Stomach (tissue), 4 donors: ENCODE results near the gene PDX1.

Source experiments
- POLR2AphosphoS5 ChIP-seq, 3 donors: sonication (generic); formaldehyde crosslinking; IDR thresholded peaks; one replicate each; pipeline ENCODE4 v1.6.1; 2016; ENCODE audit warnings: antibody characterized with exemption in 3 of 3
- TF ChIP-seq, protein P1 (sequence below), 7 experiments: fragments of 450-650 bp in 4 of 7; fragments of 200-600 bp in 3 of 7; sonication (generic) in 3 of 7; IDR thresholded peaks; one replicate each; pipeline ENCODE4 v1.5.1; 2016 to 2019; ENCODE audit warnings: antibody characterized with exemption in 7 of 7, control low read depth in 2 of 7, mild to moderate bottlenecking in 1 of 7

DNA sequence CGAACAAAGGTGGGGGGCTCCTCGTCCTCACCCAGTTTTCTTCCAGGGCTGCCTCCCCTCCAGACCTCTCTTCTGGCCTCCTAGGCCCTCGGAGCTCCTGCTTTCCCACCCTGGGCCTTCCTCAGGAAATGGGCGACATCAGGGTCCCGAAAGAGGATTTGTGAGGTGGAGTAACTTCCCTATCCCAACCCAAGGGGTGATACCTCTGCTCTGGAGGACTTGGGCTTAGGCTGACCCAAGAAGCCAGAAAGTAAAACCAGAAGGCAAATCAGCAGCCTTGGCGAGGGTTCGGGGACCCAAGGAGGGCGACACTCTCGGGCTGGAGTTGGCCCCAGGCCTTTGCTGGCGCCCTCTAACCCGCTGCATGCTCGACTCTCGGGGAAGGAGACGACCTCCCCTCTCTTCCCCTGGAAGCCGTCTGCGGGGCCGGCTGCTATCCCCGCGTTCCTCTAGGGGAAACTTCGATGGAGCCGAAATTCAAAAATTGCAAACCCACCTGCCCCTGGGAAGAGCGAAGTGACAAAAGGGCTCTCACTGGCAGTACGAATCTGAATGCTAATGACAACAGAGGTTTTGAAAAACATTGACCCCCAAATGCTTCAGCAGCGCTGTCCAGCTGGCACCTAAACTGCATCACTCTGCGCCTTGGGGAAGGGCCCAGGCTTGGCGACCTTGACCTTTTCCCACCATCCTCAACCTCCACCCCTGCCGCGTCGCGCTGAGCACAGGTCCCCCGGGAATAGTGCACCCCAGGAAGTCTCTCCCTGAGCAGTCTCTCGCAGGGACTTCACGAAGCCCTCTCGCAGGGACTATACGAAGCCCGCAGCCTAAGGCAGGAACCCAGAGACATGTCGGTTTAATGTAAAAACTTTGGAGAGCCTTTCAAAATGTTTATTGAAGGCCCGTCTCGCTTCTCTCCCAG is 2.4 kb downstream of the PDX1 start:
- TF ChIP-seq, protein P1, sequence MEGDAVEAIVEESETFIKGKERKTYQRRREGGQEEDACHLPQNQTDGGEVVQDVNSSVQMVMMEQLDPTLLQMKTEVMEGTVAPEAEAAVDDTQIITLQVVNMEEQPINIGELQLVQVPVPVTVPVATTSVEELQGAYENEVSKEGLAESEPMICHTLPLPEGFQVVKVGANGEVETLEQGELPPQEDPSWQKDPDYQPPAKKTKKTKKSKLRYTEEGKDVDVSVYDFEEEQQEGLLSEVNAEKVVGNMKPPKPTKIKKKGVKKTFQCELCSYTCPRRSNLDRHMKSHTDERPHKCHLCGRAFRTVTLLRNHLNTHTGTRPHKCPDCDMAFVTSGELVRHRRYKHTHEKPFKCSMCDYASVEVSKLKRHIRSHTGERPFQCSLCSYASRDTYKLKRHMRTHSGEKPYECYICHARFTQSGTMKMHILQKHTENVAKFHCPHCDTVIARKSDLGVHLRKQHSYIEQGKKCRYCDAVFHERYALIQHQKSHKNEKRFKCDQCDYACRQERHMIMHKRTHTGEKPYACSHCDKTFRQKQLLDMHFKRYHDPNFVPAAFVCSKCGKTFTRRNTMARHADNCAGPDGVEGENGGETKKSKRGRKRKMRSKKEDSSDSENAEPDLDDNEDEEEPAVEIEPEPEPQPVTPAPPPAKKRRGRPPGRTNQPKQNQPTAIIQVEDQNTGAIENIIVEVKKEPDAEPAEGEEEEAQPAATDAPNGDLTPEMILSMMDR (IDR thresholded peaks at IDR 0.05) = no peak
- TF ChIP-seq POLR2AphosphoS5 (IDR thresholded peaks at IDR 0.05) = no peak
